Activated naive CD4-positive, alpha-beta T cell treated with anti-CD3 and anti-CD28 coated beads, Interleukin-2, amount 10 ng/mL, durations not matched to agents 7 days and 5 days (primary cell): ENCODE data around the gene GZMA.
"Not testable (repeated sequence)": the region's sequence is repeated elsewhere in the genome, so short reads cannot be mapped to it uniquely, and the experiment has no call there.

ENCODE experiments used
- CTCF ChIA-PET: fragments of 350-600 bp; sonication (Branson Sonifier 250); formaldehyde crosslinking; loops from one replicate; lab custom pipeline; 2021; ENCODE audit warnings: antibody characterized with exemption; lab: Charles Lee
- DNase-seq: peaks from one replicate; pipeline ENCODE4 v3.0.0-alpha.2; 2020
- H3K27ac Mint-ChIP-seq: one replicate; pipeline ENCODE4 v1.8.0; 2021; ENCODE audit warnings: mild to moderate bottlenecking, moderate library complexity, mixed read lengths
- H3K27me3 Mint-ChIP-seq: one replicate; pipeline ENCODE4 v1.8.0; 2021; ENCODE audit warnings: mild to moderate bottlenecking, mixed read lengths
- H3K36me3 Mint-ChIP-seq: one replicate; pipeline ENCODE4 v1.8.0; 2021; ENCODE audit warnings: mixed read lengths
- H3K4me1 Mint-ChIP-seq: one replicate; pipeline ENCODE4 v1.8.0; 2021; ENCODE audit warnings: mixed read lengths
- H3K4me3 Mint-ChIP-seq: one replicate; pipeline ENCODE4 v1.8.0; 2021; ENCODE audit warnings: mild to moderate bottlenecking, moderate library complexity, mixed read lengths
- H3K9me3 Mint-ChIP-seq: one replicate; pipeline ENCODE4 v1.8.0; 2021; ENCODE audit warnings: mixed read lengths

GZMA gene

GRCh38 chr5:55096182-55096581, 6.3 kb upstream of the GZMA start:
- H3K27me3 Mint-ChIP-seq, result no peaks in the 10 kb centered on the region
- peaks cover 76% of the 10 kb centered on the region for H3K36me3 Mint-ChIP-seq
- DNase-seq, result peak; percentile 39
- peak overlapping the region; percentile 11 for H3K4me3 Mint-ChIP-seq
- CTCF ChIA-PET, result interaction anchor here (0.9 to 2.0 kb wide), 3 partner anchors 43 to 152 kb away, joined by 3 to 7 read pairs (median 3); no protein-coding TSS in a partner anchor
- H3K9me3 Mint-ChIP-seq, result peaks cover 67% of the 10 kb centered on the region
- peaks cover 85% of the 10 kb centered on the region for H3K4me1 Mint-ChIP-seq
- H3K27ac Mint-ChIP-seq, result peak overlapping the region; percentile 95

GRCh38 chr5:55096861-55097260, 5.6 kb upstream of the GZMA start:
- Mint-ChIP-seq H3K4me1 (peaks cover 92% of the 10 kb centered on the region), H3K27ac (peak overlapping the region; percentile 95), H3K9me3 (peaks cover 67% of the 10 kb centered on the region), H3K27me3 (no peaks in the 10 kb centered on the region), H3K36me3 (peaks cover 76% of the 10 kb centered on the region), H3K4me3 (peak overlapping the region; percentile 54)
- CTCF ChIA-PET, result interaction anchor here (0.9 to 2.0 kb wide), 3 partner anchors 43 to 153 kb away, joined by 3 to 7 read pairs (median 3); no protein-coding TSS in a partner anchor
- peak; percentile 84 for DNase-seq

GRCh38 chr5:55101148-55101547, 1.3 kb upstream of the GZMA start:
- H3K36me3 Mint-ChIP-seq, result peaks cover 59% of the 10 kb centered on the region
- peaks cover 50% of the 10 kb centered on the region for H3K9me3 Mint-ChIP-seq
- not testable (repeated sequence) for H3K27me3 Mint-ChIP-seq, H3K4me3 Mint-ChIP-seq, DNase-seq
- H3K27ac Mint-ChIP-seq, result peak overlapping the region; percentile 96
- H3K4me1 Mint-ChIP-seq, result peaks cover 93% of the 10 kb centered on the region
- CTCF ChIA-PET, result interaction anchor here (1.0 to 4.6 kb wide), 3 partner anchors 44 to 157 kb away, joined by 3 to 36 read pairs (median 4); no protein-coding TSS in a partner anchor

- CTCF ChIA-PET, result interaction anchor here (1.0 to 4.6 kb wide), 4 partner anchors 43 to 157 kb away, joined by 3 to 36 read pairs (median 4); no protein-coding TSS in a partner anchor
- DNase-seq, result peak; percentile 50
- peaks cover 92% of the 10 kb centered on the region for H3K4me1 Mint-ChIP-seq
- H3K27ac Mint-ChIP-seq, result peak overlapping the region; percentile 96
- peaks cover 61% of the 10 kb centered on the region for H3K36me3 Mint-ChIP-seq
- peak overlapping the region; percentile 77 for H3K4me3 Mint-ChIP-seq
- peaks cover 47% of the 10 kb centered on the region for H3K9me3 Mint-ChIP-seq
- H3K27me3 Mint-ChIP-seq, result no peaks in the 10 kb centered on the region
These were observed 730 bp upstream of the GZMA start for GRCh38 chr5:55101556-55102276.

GRCh38 chr5:55104036-55104772, 1.8 kb downstream of the GZMA start:
- Mint-ChIP-seq H3K27ac (peak overlapping the region; percentile 77), H3K4me3 (peak overlapping the region; percentile 77)
- CTCF ChIA-PET, result interaction anchor here (0.6 to 4.6 kb wide), 10 partner anchors 11 to 197 kb away, joined by 3 to 36 read pairs (median 6); no protein-coding TSS in a partner anchor

GRCh38 chr5:55104946-55105701, 2.7 kb downstream of the GZMA start:
- CTCF ChIA-PET, result interaction anchor here (0.8 to 4.6 kb wide), 7 partner anchors 36 to 199 kb away, joined by 3 to 36 read pairs (median 13); no protein-coding TSS in a partner anchor
- Mint-ChIP-seq H3K4me1 (peaks cover 65% of the 10 kb centered on the region), H3K27me3 (peaks cover 3% of the 10 kb centered on the region), H3K36me3 (peaks cover 59% of the 10 kb centered on the region), H3K9me3 (peaks cover 17% of the 10 kb centered on the region), H3K4me3 (peak overlapping the region; percentile 77), H3K27ac (peak overlapping the region; percentile 77)
- DNase-seq, result no peak

More at GRCh38 chr5:55104036-55104772, 1.8 kb downstream of the GZMA start:
- H3K4me1 Mint-ChIP-seq, result peaks cover 74% of the 10 kb centered on the region
- H3K27me3 Mint-ChIP-seq, result peaks cover 2% of the 10 kb centered on the region
- DNase-seq, result peak; percentile 43
- H3K9me3 Mint-ChIP-seq, result peaks cover 25% of the 10 kb centered on the region
- peaks cover 59% of the 10 kb centered on the region for H3K36me3 Mint-ChIP-seq

GRCh38 chr5:55105976-55106375, 3.5 kb downstream of the GZMA start:
- peaks cover 56% of the 10 kb centered on the region for H3K4me1 Mint-ChIP-seq
- CTCF ChIA-PET, result interaction anchor here (0.6 to 4.3 kb wide), 3 partner anchors 35 to 161 kb away, joined by 3 to 26 read pairs (median 3); no protein-coding TSS in a partner anchor

GRCh38 chr5:55108661-55109060, 6.2 kb downstream of the GZMA start:
- peaks cover 44% of the 10 kb centered on the region for H3K4me1 Mint-ChIP-seq
- no peak overlapping the region for H3K27ac Mint-ChIP-seq
- CTCF ChIA-PET, result interaction anchor here (1.1 kb wide), 1 partner anchor 51 kb away, joined by 3 read pairs; the partner anchor contains the start of gene GPX8
- H3K36me3 Mint-ChIP-seq, result peaks cover 62% of the 10 kb centered on the region
- H3K9me3 Mint-ChIP-seq, result peaks cover 6% of the 10 kb centered on the region
- DNase-seq, result no peak
- H3K27me3 Mint-ChIP-seq, result peaks cover 8% of the 10 kb centered on the region
- H3K4me3 Mint-ChIP-seq, result no peak overlapping the region

More at GRCh38 chr5:55105976-55106375, 3.5 kb downstream of the GZMA start:
- peaks cover 57% of the 10 kb centered on the region for H3K36me3 Mint-ChIP-seq
- not testable (repeated sequence) for DNase-seq, H3K27ac Mint-ChIP-seq, H3K4me3 Mint-ChIP-seq, H3K9me3 Mint-ChIP-seq, H3K27me3 Mint-ChIP-seq

- CTCF ChIA-PET, result no interaction called here
- peaks cover under 1% of the 10 kb centered on the region for H3K9me3 Mint-ChIP-seq
- DNase-seq, result no peak
- H3K27me3 Mint-ChIP-seq, result peaks cover 20% of the 10 kb centered on the region
- no peak overlapping the region for H3K4me3 Mint-ChIP-seq
- no peak overlapping the region for H3K27ac Mint-ChIP-seq
- H3K4me1 Mint-ChIP-seq, result peaks cover 34% of the 10 kb centered on the region
- peaks cover 53% of the 10 kb centered on the region for H3K36me3 Mint-ChIP-seq
These were observed 7.8 kb downstream of the GZMA start for GRCh38 chr5:55110217-55110616.

- Mint-ChIP-seq H3K4me1 (peaks cover 21% of the 10 kb centered on the region), H3K36me3 (peaks cover 31% of the 10 kb centered on the region), H3K27me3 (peaks cover 20% of the 10 kb centered on the region), H3K27ac (peak overlapping the region; percentile 56), H3K9me3 (no peaks in the 10 kb centered on the region), H3K4me3 (no peak overlapping the region)
- CTCF ChIA-PET, result interaction anchor here (0.6 kb wide), 1 partner anchor 122 kb away, joined by 3 read pairs; no protein-coding TSS in a partner anchor
- DNase-seq, result no peak
These were observed 10.9 kb downstream of the GZMA start for GRCh38 chr5:55113327-55113726.

- no peak overlapping the region for H3K4me3 Mint-ChIP-seq
- CTCF ChIA-PET, result interaction anchor here (0.6 kb wide), 1 partner anchor 123 kb away, joined by 3 read pairs; no protein-coding TSS in a partner anchor
- H3K4me1 Mint-ChIP-seq, result peaks cover 19% of the 10 kb centered on the region
- H3K27me3 Mint-ChIP-seq, result peaks cover 19% of the 10 kb centered on the region
- DNase-seq, result no peak
- peaks cover 24% of the 10 kb centered on the region for H3K36me3 Mint-ChIP-seq
- H3K27ac Mint-ChIP-seq, result no peak overlapping the region
- H3K9me3 Mint-ChIP-seq, result no peaks in the 10 kb centered on the region
These were observed 11.6 kb downstream of the GZMA start for GRCh38 chr5:55114061-55114460.

GRCh38 chr5:55123365-55123764, 20.9 kb downstream of the GZMA start:
- CTCF ChIA-PET, result interaction anchor here (1.2 to 1.6 kb wide), 2 partner anchors 52 to 179 kb away, joined by 3 to 6 read pairs; no protein-coding TSS in a partner anchor

More at GRCh38 chr5:55123365-55123764, 20.9 kb downstream of the GZMA start:
- Mint-ChIP-seq H3K27ac (no peak overlapping the region), H3K4me3 (no peak overlapping the region), H3K9me3 (no peaks in the 10 kb centered on the region), H3K27me3 (peaks cover 10% of the 10 kb centered on the region), H3K36me3 (peaks cover 3% of the 10 kb centered on the region), H3K4me1 (no peaks in the 10 kb centered on the region)
- DNase-seq, result no peak
